Bone marrow (tissue), 2 donors: ENCODE measurements around the gene SREBF1.
A peak's percentile ranks its signal among the peaks of the same experiment; 100 is the strongest.

Experiments
- DNase-seq, 2 donors: peaks; one replicate each; lab custom pipeline; 2025; lab: John Stamatoyannopoulos, UW

Gene SREBF1

GRCh38 chr17:17859909-17860765, 23.4 kb upstream of the SREBF1 start:
- DNase-seq: peak; percentile 34 to 41

GRCh38 chr17:17857496-17857895, 20.7 kb upstream of the SREBF1 start:
- no peak for DNase-seq

DNA sequence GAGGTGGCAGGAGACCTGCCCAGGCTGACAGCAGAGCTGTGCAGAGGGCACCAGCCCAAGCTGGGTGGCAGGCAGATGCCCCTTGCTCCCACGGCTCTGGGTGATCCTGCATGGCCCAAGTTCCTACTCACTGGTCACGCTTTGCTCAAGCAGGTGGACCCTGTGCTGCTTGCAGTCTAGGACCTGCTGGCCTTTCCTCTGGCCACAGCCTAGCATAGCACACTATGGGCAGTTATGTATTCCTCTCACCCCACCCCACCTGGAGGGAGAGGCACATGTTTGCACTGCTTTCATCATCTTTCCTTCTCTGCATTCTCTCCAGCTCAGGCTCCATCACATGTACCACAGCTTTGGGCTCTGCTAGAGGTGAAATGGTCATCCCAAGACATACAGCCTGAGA, 19.6 kb upstream of the SREBF1 start:
- no peak for DNase-seq

DNA sequence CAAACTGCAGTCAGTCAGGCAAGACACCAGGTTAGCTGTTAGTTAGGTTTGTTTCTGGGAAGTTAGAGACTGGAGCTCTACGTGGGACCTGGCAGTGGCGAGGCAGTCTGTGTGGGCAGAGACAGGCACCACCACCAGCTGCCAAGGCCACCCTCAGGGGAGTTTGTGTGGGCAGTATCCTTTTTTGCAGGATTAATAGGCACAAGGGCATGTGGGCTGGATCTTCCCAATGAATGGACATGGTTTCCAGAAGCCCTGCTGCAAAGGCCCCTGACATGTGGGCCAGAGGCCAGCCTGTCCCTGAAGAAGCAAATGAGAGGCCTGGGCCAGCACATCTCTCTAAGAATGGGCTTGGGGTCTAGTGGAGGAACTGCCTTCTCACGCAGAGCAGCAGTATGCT, 19.2 kb upstream of the SREBF1 start:
- DNase-seq: no peak

GRCh38 chr17:17853811-17854447, 17.1 kb upstream of the SREBF1 start:
- no peak for DNase-seq

- DNase-seq: no peak
These were observed 16.1 kb upstream of the SREBF1 start for GRCh38 chr17:17852930-17853329.

- no peak for DNase-seq
These were observed 14.6 kb upstream of the SREBF1 start for GRCh38 chr17:17851103-17852002.

- DNase-seq: peak in 1 of 2 donors; percentile 59
These were observed 13.1 kb upstream of the SREBF1 start for GRCh38 chr17:17849845-17850373.

GRCh38 chr17:17849147-17849820, 12.5 kb upstream of the SREBF1 start:
- DNase-seq: no peak

- DNase-seq: no peak
These were observed 11.7 kb upstream of the SREBF1 start for GRCh38 chr17:17848311-17849082.

- no peak for DNase-seq
These were observed 10.9 kb upstream of the SREBF1 start for GRCh38 chr17:17847726-17848125.

GRCh38 chr17:17847118-17847689, 10.4 kb upstream of the SREBF1 start:
- DNase-seq: no peak

DNA sequence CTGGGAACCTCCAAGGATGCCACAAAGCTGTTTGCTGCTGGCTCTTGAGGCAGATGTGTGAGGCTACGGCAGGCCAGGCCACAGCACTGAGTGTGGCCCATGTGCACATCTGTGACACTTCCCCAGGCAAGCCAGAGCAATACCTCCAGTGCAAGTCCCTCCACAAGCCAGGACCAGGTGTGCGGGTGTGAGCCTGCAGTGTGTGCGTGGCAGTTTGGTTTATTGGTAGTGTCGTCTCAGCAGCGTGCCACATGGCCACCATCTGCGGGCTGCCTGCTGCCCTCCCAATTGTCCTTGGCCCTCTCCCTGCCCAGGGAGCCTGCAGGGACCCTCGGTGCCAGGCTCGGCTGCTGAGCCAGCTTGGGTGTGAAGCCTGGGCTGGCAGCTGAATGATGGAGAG, 9.9 kb upstream of the SREBF1 start:
- DNase-seq: no peak

- DNase-seq: no peak
These were observed 9.2 kb upstream of the SREBF1 start for GRCh38 chr17:17846003-17846402.

DNA sequence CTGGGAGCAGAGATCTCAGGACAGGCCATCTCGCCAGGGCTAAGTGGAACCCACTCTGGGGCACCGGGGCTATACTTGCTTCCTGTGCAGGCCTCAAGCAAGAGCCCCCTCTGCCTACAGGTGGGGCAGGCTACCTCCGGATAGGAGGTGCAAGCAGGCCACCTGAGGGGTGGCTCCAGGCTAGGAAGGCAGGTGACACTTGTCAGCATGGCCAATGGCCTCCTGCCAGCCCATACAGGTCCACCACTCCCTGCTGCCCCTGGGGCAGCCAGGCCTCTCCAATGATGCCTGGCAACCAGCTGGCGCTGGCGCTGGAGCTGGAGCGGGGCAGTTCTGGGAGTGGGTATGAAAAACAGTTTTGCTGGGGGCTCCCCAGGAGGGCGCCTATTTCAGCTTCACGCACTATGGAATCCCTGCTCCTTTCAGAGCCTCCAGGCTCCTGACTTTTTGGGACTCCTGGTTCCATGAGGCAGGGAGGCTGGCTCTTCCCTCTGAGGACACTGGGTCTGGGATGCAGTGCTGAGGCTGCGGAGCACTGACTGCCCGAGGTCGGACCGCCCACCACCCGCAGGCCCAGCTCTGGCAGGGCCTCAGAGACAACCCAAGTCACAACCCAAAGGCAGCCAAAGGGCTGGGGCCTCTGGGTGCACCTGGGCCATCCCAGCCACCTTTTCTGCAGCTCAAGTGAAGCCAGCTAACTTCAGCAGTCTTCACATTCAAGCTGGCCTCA, 8.4 kb upstream of the SREBF1 start:
- no peak for DNase-seq

- no peak for DNase-seq
These were observed 7.7 kb upstream of the SREBF1 start for GRCh38 chr17:17844500-17844899.

- no peak for DNase-seq
These were observed 7.3 kb upstream of the SREBF1 start for GRCh38 chr17:17844079-17844478.

DNA sequence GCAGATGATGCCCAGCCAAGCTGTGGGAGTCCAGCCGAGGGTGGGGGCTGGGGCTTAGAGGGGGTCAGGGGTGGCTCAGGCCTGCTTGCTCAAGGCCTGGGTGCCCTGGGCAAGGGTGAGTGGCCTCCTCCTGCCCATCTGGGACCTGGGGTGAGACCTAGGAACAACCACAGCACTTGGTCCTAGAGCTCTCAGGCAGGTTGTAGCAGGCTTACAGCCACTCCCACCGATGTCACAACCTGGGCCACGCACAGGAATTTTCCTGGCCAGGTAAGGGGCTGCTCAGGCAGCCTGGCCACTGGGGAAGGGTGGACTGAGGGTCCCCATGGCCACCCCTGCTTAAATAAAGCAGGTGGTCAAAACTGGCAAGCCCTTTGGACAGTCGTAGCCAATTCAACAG, 6.3 kb upstream of the SREBF1 start:
- DNase-seq: no peak

DNA sequence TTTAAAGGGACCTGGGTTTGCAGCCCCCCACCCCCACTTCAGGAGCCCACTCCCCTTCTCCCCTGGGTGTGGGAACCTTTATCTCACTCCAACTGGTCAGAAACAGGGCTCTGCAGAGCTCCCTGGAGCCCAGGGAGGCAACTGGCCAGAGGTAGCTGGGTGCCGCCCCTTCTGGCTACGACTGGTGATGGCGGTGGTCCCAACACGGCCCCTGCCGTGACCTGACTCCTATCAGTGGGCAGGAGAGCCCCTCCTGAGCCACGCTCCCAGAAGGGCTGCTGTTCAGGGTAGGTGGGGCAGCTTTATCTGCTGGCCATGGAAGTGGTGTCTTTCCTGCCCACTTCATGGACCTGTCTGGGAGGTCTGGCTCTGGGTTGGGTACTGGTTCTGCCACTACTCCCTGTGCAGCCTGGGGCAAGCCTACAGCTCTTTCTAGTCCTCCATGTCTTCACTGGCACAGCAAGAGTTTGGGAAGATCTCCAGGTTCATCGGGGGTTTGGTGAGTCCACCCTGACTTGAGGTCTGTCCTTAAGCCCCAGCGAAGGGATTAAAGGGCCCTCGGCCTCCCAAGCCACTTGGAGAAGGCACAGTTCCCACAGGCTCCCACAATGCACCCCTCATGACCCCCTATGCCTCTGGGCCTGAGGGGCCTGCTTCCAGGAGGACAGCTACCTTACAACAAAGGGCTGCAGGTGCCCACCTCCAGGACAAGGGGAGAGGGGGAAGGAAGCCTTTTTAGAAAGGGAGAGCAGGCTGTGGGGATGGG, 5.5 kb upstream of the SREBF1 start:
- DNase-seq: no peak
